NCI-H1436 treated with DMSO at 0.1 percent for 48 hours (cell line): Measurements from ENCODE around the gene METTL23.

Source experiments
- DNase-seq: peaks from one replicate; lab custom pipeline; 2025; lab: John Stamatoyannopoulos, UW

METTL23 gene

GRCh38 chr17:76772842-76773525, 46.3 kb downstream of the METTL23 start:
- DNase-seq = peak; percentile 23

DNA sequence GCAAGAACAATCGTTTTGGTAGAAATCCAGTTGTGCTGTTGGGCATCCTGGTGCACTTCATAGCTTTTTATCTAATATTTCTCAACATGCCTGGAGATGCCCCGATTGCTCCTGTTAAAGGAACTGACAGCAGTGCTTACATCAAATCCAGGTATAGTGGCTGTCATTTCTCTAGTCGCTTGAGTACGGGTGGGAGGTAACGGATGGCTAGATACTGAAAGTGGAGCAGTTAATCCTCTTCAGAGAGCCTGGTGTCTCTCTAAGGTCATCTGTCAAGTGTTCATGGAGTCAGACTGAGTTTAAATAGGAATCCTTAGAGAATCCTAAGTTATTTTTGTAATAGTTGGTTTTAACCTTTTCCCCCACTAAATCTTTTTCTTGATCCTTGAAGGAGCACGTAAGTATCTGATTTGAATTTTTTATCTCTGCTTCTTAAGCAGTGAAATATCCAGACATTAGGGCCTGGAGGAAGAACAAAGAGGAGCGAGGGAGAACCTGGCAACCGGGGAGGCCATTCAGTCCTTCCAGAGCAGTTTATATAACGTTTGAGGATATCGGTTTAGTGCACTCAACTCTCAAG, 48.5 kb downstream of the METTL23 start:
- no peak for DNase-seq

DNA sequence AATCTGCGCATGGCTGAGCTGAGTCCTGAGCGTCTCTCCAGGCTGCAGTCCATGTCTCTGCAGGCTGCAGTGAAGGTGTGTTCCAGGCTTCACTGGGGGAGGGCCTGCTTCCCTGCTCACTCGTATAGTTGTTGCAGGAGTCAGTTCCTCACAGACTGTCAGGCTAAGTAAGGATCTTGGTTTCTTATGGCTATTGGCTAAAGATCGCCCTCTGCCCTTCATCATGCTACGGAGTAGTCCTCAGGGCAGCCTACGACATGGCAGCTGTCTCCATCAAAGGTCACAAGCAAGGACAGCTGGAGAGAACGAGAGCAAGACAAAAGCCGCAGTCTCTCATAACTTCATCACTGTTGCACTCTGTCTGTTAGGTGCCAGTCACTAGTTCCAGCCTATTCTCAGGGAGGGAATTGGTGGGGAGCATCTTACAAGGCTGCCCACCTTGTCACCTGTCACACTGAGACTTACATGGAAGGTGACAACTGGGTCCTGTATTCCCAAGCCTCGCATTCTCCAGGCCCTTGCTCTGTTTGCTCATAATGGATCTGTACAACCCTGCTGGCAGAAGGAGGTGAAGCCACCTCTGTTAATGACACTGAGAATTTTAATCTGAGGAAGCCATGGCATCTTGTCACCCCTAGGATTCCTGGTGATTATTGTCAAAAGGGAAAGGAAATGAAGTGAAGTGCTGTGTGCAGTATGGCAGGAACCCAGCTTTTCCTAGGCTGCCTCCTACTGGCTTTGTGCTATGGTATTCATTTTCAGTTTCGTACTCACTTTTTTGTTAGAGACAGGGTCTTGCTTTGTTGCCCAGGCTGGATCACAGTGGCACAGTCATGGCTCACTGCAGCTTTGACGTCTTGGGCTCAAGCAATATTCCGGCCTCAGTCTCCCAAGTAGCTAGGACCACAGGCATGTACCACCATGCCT, 54.7 kb downstream of the METTL23 start:
- no peak for DNase-seq

DNA sequence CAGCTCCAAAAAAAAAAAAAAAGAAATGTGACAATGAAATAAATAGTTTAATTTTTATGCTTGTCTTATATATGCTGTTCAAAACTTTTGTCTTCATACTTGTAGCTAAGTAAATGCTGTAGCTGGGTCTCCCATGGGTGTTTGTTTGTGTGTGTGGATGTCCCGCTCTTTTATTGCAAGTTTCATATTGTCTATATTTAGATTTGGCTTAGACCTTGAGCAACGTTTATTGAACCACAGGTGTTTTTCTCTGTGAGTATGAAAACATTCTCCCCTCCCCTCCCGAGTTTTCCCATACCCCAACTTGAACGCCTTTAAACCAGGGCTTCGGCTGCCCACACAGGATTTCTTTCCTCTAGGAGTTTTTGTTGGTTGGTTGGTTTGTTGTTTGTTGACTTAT, 56.5 kb downstream of the METTL23 start:
- no peak for DNase-seq
